Pancreas (tissue), 10 donors: ENCODE results near the gene TTC23. TPM values are rescaled to one million over a fixed set of nuclear protein-coding genes. Genes with fewer than 3 reads are reported as not detected.
A peak's percentile ranks its signal among the peaks of the same experiment; 100 is the strongest.

Experiments
- ATAC-seq, 4 donors: fragments of 200-7000 bp; cut with Tn5 transposase; one replicate each; pipeline versions ENCODE4 v1.8.0 to v1.9.1; 2020; ENCODE audit warnings: mild to moderate bottlenecking in 4 of 4, moderate library complexity in 4 of 4
- DNase-seq, 6 donors: peaks; one replicate each; pipeline ENCODE4 v3.0.0-alpha.2; 2020
- FAIRE-seq: peaks from 2 replicates; lab custom pipeline; 2012; peaks lifted over from hg19 to GRCh38; lab: Jason Lieb, UNC
- H3K27ac ChIP-seq, 4 donors: fragments of 200-600 bp; sonication (generic); 1 replicate in 3 of 4; 2 replicates in 1 of 4; pipeline versions ENCODE4 v1.5.0 to v1.8.0; 2020
- H3K27me3 ChIP-seq, 4 donors: fragments of 200-600 bp; one replicate each; pipeline ENCODE4 v1.8.0; 2021
- H3K36me3 ChIP-seq, 3 donors: fragments of 200-600 bp; sonication (generic) in 1 of 3; one replicate each; pipeline versions ENCODE4 v1.5.0 to v1.8.0; 2020 to 2021
- H3K4me1 ChIP-seq, 3 donors: fragments of 200-600 bp; one replicate each; pipeline ENCODE4 v1.8.0; 2021
- H3K4me3 ChIP-seq, 4 donors: fragments of 200-600 bp; sonication (generic) in 2 of 4; one replicate each; pipeline versions ENCODE4 v1.5.0 to v1.8.0; 2020 to 2021
- H3K9me3 ChIP-seq, 4 donors: fragments of 200-600 bp; one replicate each; pipeline ENCODE4 v1.8.0; 2021
- WGBS, 2 donors: extraction: QIAGEN DNeasy Blood & Tissue Kit; methylation state at CpG; one replicate each; pipeline ENCODE4 v1.1.7; 2013; 5-methylcytosine and 5-hydroxymethylcytosine counted together
- intact Hi-C, 3 donors: fragments of 100-400 bp; cut with DNase I; formaldehyde crosslinking; loops; one replicate each; pipeline versions ENCODE4 v1.11.1 to v1.14.2; 2022
- polyA plus RNA-seq, 2 donors: library from polyadenylated mRNA; stranded (reverse); fragments of 200-250 nt; gene quantifications; one replicate each; pipeline ENCODE4 v1.2.3, GENCODE V29; 2013
- total RNA-seq, 6 donors: library from RNA; stranded (reverse); fragmentation: NEBNext Ultra II Directional in 4 of 6; extraction: Animal tissue kit (Norgen Biotek cat#: 25700) in 4 of 6; gene quantifications; one replicate each; pipeline versions ENCODE4 v1.2.1 to v1.2.4, GENCODE V29; 2021 to 2023
- TF ChIP-seq, protein P1 (sequence below), 4 donors: fragments of 200-600 bp; sonication (generic) in 3 of 4; IDR thresholded peaks; one replicate each; pipeline versions ENCODE4 v1.5.0 to v1.8.0; 2021; ENCODE audit warnings: antibody characterized with exemption in 4 of 4
- donor health status: healthy with polysubstance abuse.
- donor health status: DM: no; HTN: no; CAD: no; lungs with moderate emphysema.
- donor health status: DM: no; HTN: no; CAD: no.
- donor health status: control.
- donor health status: control.
- donor health status: Bipolar disorder and iron deficiency.
- donor health status: DM: yes; HTN: yes; CAD: no.
- donor health status: DM: no; HTN: no; CAD: no.
- donor health status: DM: no; HTN: no; CAD: no.
- donor health status: DM: yes; HTN: yes; CAD: no.

The TTC23 gene
- total and polyA plus RNA-seq, 8 donors: 5.5 to 13.5 (median 7.8) TPM

DNA sequence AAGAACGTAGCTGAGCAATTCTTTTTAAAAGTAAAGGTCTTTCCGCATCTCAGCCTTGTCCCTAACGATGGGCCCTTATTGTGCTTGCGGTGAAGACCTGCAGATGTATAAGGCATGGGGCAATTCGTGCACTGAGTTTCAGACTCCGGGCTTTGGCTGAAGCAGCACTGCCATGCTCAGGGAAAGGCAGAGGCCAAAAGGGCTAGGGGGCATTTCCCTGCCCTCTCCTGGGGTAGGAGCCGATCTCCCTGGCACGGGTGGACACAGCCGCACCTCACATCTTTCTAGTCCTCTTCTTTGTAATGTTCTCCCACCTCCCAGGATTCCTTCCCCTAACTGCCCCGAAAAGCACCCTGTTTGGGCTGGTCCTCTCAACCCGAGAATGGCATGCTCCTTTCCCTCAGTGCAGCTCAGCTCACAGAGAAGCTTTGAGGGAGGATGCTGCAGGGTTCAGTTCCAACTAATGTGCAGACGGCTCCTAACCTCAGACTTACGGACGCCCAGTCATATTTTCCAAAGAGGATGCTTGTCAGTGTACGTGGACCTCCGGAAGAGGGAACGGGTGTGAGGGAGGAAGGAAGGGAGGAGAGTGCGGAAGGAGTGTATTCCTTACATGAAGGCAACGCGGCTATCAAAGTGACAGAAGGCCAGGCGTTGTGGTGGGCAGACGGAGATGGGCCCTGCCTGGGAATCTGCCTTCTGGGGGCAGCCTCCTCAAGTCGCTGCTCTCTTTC, 83.3 kb downstream of the TTC23 start:
- Histone ChIP-seq H3K4me3 (no peak overlapping the region), H3K9me3 (no peaks in the 10 kb centered on the region), H3K27ac (no peak overlapping the region), H3K27me3 (no peaks in the 10 kb centered on the region), H3K4me1 (no peaks in the 10 kb centered on the region), H3K36me3 (peaks cover 0 to 8% (median 0%) of the 10 kb centered on the region in 3 donors)
- TF ChIP-seq, protein P1, sequence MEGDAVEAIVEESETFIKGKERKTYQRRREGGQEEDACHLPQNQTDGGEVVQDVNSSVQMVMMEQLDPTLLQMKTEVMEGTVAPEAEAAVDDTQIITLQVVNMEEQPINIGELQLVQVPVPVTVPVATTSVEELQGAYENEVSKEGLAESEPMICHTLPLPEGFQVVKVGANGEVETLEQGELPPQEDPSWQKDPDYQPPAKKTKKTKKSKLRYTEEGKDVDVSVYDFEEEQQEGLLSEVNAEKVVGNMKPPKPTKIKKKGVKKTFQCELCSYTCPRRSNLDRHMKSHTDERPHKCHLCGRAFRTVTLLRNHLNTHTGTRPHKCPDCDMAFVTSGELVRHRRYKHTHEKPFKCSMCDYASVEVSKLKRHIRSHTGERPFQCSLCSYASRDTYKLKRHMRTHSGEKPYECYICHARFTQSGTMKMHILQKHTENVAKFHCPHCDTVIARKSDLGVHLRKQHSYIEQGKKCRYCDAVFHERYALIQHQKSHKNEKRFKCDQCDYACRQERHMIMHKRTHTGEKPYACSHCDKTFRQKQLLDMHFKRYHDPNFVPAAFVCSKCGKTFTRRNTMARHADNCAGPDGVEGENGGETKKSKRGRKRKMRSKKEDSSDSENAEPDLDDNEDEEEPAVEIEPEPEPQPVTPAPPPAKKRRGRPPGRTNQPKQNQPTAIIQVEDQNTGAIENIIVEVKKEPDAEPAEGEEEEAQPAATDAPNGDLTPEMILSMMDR (IDR thresholded peaks at IDR 0.05): no peak
- WGBS, 2 donors: 87 to 89% methylated on average over 23 of the region's 23 CpGs
- intact Hi-C loops: no loop called here
- no peak for DNase-seq
- FAIRE-seq: no peak
- ATAC-seq: no peak

DNA sequence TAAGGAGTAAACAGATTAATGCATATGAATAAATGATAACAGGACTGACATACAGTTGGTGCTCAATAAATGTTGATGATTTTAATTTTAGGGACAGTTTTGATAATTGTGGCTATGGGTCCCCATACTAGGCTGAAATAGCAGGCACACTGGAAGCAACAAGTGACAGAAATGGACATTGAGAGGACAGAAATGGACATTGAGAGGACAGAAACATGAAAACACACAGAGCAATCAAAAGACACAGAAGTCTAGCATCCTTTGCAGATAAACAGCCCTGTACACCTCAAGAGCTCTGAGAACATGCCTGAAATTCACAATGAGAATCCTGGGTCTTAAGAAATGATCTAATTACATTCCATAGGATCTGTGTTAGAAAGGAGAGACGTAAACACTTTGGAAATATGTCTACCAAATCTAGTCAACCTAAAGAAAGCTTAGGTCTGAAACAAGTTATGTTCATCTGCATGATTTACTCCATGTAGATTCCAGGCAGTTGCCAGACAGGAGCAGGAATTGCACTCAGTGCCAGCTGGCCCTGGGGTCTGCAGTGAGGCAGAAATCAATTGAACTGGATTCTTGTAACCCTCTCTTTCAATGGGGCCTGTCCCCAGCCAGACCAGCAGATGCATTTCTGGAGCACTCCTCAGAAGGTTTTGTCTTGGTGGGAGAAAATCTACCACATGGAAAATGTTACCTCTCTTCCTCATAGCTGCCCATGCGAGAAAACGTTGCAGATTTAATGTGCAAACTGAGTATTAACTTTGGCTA, 84.2 kb downstream of the TTC23 start:
- intact Hi-C loops: no loop called here
- peaks cover 0 to 8% (median 0%) of the 10 kb centered on the region in 3 donors for H3K36me3 ChIP-seq
- ATAC-seq: no peak
- TF ChIP-seq, protein P1 (IDR thresholded peaks at IDR 0.05): no peak
- FAIRE-seq: no peak
- WGBS, 2 donors: 84 to 88% methylated on average over 3 of the region's 3 CpGs
- DNase-seq: no peak
- no peak overlapping the region for H3K27ac ChIP-seq
- H3K9me3 ChIP-seq: no peaks in the 10 kb centered on the region
- H3K27me3 ChIP-seq: no peaks in the 10 kb centered on the region
- H3K4me3 ChIP-seq: no peak overlapping the region
- no peaks in the 10 kb centered on the region for H3K4me1 ChIP-seq

DNA sequence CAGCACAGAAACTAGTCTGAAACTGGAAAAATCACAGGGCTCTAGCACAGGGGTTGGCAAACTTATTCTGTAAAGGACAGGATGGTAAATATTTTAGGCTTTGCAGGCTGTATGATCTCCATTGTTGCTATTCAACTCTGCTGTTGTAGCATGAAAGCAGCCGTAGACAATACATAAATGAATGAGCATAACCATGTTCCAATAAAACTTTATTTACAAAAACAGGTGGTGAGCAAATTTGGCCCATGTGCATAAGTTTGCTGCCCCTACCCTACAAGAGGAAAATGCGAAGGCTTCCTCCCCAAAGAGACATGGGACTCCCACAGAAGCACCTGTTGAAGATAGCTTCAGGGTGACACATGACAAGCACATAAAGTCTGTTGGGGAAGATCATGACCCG, 85.3 kb downstream of the TTC23 start:
- WGBS, 2 donors: 97% methylated on average over 3 of the region's 3 CpGs
- Histone ChIP-seq H3K4me1 (no peaks in the 10 kb centered on the region), H3K9me3 (no peaks in the 10 kb centered on the region), H3K27me3 (no peaks in the 10 kb centered on the region), H3K27ac (no peak overlapping the region), H3K36me3 (peaks cover 0 to 8% (median 0%) of the 10 kb centered on the region in 3 donors), H3K4me3 (no peak overlapping the region)
- TF ChIP-seq, protein P1 (IDR thresholded peaks at IDR 0.05): no peak
- ATAC-seq: no peak
- no peak for DNase-seq
- intact Hi-C loops: no loop called here
- FAIRE-seq: no peak

DNA sequence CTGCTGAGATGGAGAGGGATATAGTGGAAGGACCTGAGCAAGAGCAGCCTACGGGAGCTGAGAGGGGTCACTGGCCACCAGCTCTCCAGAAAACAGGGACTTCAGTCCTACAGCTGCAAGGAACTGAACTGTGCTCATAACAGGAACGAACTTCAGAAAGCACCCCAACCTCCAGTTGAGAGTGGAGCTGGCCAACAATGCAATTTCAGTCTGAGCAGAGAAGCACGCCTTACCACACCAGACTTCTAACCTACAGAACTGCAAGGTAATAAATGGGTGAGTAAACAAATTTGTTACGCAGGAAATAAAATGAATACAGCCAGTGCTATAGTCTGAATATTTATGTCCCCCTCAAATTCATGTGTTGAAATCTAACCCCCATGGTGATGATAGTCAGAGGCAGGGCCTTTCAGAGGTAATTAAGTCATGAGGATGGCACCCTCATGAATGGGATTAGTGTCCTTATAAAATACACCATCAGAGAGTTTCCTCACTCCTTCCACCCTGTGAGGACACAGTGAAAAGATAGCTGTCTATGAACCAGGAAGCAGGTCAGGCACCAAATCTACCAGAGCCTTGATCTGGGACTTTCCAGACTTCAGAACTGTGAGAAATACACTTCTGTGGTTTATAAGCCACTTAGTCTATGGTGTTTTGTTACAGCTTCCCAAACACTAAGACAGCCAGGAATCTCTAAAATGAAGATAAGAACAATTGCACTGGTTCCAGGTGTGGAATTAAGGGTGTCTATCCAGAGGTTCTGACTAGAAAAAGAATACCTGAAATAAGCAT, 85.9 kb downstream of the TTC23 start:
- no peak overlapping the region for H3K27ac ChIP-seq
- no peaks in the 10 kb centered on the region for H3K27me3 ChIP-seq
- H3K4me3 ChIP-seq: no peak overlapping the region
- H3K4me1 ChIP-seq: no peaks in the 10 kb centered on the region
- ATAC-seq (peak in 1 of 4 donors; percentile 55), FAIRE-seq (no peak), DNase-seq (no peak)
- intact Hi-C loops: no loop called here
- peaks cover 0 to 8% (median 0%) of the 10 kb centered on the region in 3 donors for H3K36me3 ChIP-seq
- H3K9me3 ChIP-seq: no peaks in the 10 kb centered on the region
- TF ChIP-seq, protein P1 (IDR thresholded peaks at IDR 0.05): no peak
- WGBS, 2 donors: 85 to 97% methylated on average over 4 of the region's 4 CpGs
